CD4-positive, alpha-beta T cell (primary cell): Measurements from ENCODE around the gene CEP72. TPM values are rescaled to one million over a fixed set of nuclear protein-coding genes. Genes with fewer than 3 reads are reported as not detected.
"Not testable (repeated sequence)": the region's sequence is repeated elsewhere in the genome, so short reads cannot be mapped to it uniquely, and the experiment has no call there.

Source experiments
- ATAC-seq: fragments of 200-7000 bp; cut with Tn5 transposase; one replicate; pipeline ENCODE4 v1.10.0; 2022; ENCODE audit warnings: mild to moderate bottlenecking; ENCODE audit not compliant: poor library complexity
- CTCF ChIA-PET: fragments of 350-600 bp; sonication (Branson Sonifier 250); formaldehyde crosslinking; loops from one replicate; lab custom pipeline; 2021; ENCODE audit warnings: antibody characterized with exemption, inconsistent platforms; lab: Charles Lee
- POLR2A ChIA-PET: fragments of 350-600 bp; sonication (Branson Sonifier 250); formaldehyde crosslinking; loops from one replicate; lab custom pipeline; 2021; ENCODE audit warnings: antibody characterized with exemption, inconsistent platforms; lab: Charles Lee
- DNase-seq, 14 experiments: peaks; one replicate each; pipeline ENCODE4 v3.0.0-alpha.2; 2013 to 2020; ENCODE audit warnings: mixed read lengths in 2 of 14
- H3K27ac ChIP-seq, 2 donors: one replicate each; pipeline versions ENCODE4 v1.5.1 to v1.7.0; 2013; ENCODE audit warnings: low read length in 2 of 2, low read depth in 1 of 2, mild to moderate bottlenecking in 1 of 2
- H3K27me3 ChIP-seq, 2 experiments: 1 replicate in 1 of 2; 2 replicates in 1 of 2; pipeline versions ENCODE4 v1.6.1 to v1.7.0; 2013; ENCODE audit warnings: low read length in 2 of 2, control low read depth in 1 of 2, mild to moderate bottlenecking in 1 of 2, moderate library complexity in 1 of 2; ENCODE audit not compliant: insufficient read depth in 2 of 2, control insufficient read depth in 1 of 2
- H3K36me3 ChIP-seq: one replicate; pipeline ENCODE4 v1.6.1; 2013; ENCODE audit warnings: low read length, control low read depth; ENCODE audit not compliant: insufficient read depth
- H3K4me1 ChIP-seq: one replicate; pipeline ENCODE4 v1.6.1; 2013; ENCODE audit warnings: low read length, control low read depth; ENCODE audit not compliant: insufficient read depth
- H3K4me3 ChIP-seq: one replicate; pipeline ENCODE4 v1.5.1; 2013; ENCODE audit warnings: mild to moderate bottlenecking, low read length, moderate library complexity
- H3K9me3 ChIP-seq, 2 experiments: 1 replicate in 1 of 2; 2 replicates in 1 of 2; pipeline versions ENCODE4 v1.6.1 to v1.7.0; 2013; ENCODE audit warnings: low read length in 2 of 2, mild to moderate bottlenecking in 2 of 2, control low read depth in 1 of 2, moderate library complexity in 1 of 2; ENCODE audit not compliant: control insufficient read depth in 1 of 2, insufficient read depth in 1 of 2
- H3K27ac Mint-ChIP-seq: one replicate; pipeline ENCODE4 v1.8.0; 2020; ENCODE audit warnings: mixed read lengths
- H3K27me3 Mint-ChIP-seq: one replicate; pipeline ENCODE4 v1.8.0; 2021; ENCODE audit warnings: mixed read lengths
- H3K36me3 Mint-ChIP-seq: one replicate; pipeline ENCODE4 v1.8.0; 2021; ENCODE audit warnings: low read depth, mixed read lengths
- H3K4me1 Mint-ChIP-seq: one replicate; pipeline ENCODE4 v1.8.0; 2021; ENCODE audit warnings: low read depth, mixed read lengths
- H3K4me3 Mint-ChIP-seq: one replicate; pipeline ENCODE4 v1.8.0; 2020; ENCODE audit warnings: mild to moderate bottlenecking, mixed read lengths
- H3K9me3 Mint-ChIP-seq: one replicate; pipeline ENCODE4 v1.8.0; 2020; ENCODE audit warnings: mixed read lengths
- CTCF ChIP-seq: fragments of 200-600 bp; IDR thresholded peaks from one replicate; pipeline ENCODE4 v1.8.0; 2022; ENCODE audit warnings: antibody characterized with exemption, mild to moderate bottlenecking
- intact Hi-C, 2 experiments: fragments of 100-400 bp; cut with DNase I in 1 of 2; cut with micrococcal nuclease in 1 of 2; formaldehyde crosslinking; loops; one replicate each; pipeline versions ENCODE4 v1.15.1 to v1.9.0; 2023 to 2025; cut with DNase I, micrococcal nuclease
- total RNA-seq, 174 experiments: library from RNA in 2 of 174; stranded (reverse) in 2 of 174; gene quantifications; one replicate each; pipeline ENCODE4 v1.2.3 and lab custom pipeline; 2021 to 2026

CEP72 gene
- total RNA-seq, 2 experiments from 2014 or later = 7.6 to 8.0 TPM

DNA sequence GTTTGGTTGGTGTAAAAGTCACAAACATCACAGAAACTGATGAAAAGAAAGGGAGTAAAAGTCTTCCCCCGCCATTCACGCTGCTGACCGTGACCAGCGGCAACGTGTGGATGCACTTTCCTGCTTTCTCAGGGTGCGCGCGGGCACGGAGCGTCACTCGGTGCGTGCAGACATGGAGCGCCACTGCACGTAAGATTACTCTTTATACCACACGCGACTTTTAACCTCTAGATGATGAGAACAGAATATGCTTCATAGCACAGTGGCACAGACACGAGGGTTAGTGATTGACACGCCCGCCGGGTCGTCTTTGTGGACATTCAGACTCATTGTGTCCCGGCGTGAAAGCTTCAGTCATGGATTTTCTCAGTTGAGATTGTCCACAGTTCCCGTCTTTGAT, 15.7 kb downstream of the CEP72 start:
- DNase-seq = no peak
- Mint-ChIP-seq H3K36me3 (peaks cover 41% of the 10 kb centered on the region), H3K27me3 (no peaks in the 10 kb centered on the region), H3K4me3 (no peak overlapping the region), H3K27ac (no peak overlapping the region), H3K4me1 (no peaks in the 10 kb centered on the region), H3K9me3 (no peaks in the 10 kb centered on the region)
- no peaks in the 10 kb centered on the region for H3K4me1 ChIP-seq
- no peak for ATAC-seq
- CTCF ChIA-PET = no interaction called here
- H3K27ac ChIP-seq = no peak overlapping the region
- intact Hi-C loops = no loop called here
- no peaks in the 10 kb centered on the region for H3K9me3 ChIP-seq
- H3K4me3 ChIP-seq = no peak overlapping the region
- POLR2A ChIA-PET = no interaction called here
- H3K36me3 ChIP-seq = peaks cover 18% of the 10 kb centered on the region
- no peaks in the 10 kb centered on the region for H3K27me3 ChIP-seq
- no peak for TF ChIP-seq CTCF

DNA sequence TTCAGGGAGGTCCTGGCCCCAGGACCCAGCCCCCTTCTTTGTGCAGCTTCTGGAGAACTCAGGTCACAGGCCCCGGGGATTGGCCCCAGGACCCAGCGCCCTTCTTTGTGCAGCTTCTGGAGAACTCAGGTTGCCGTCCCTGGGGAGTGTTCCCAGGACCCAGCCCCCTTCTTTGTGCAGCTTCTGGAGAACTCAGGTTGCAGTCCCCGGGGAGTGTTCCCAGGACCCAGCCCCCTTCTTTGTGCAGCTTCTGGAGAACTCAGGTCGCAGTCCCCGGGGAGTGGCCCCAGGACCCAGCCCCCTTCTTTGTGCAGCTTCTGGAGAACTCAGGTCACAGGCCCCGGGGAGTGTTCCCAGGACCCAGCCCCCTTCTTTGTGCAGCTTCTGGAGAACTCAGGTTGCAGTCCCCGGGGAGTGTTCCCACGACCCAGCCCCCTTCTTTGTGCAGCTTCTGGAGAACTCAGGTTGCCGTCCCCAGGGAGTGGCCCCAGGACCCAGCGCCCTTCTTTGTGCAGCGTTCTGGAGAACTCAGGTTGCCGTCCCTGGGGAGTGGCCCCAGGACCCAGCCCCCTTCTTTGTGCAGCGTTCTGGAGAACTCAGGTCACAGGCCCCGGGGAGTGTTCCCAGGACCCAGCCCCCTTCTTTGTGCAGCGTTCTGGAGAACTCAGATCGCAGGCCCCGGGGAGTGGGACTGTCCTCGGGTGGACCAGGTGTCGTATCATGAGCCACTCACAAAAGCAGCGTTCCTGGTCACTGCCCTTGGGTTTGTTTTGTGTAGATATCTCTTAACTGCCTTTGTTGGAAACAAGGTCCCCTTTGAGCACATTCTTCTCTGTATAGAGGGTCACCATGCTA, 16.4 kb downstream of the CEP72 start:
- H3K4me1 Mint-ChIP-seq, H3K4me1 ChIP-seq, H3K4me3 Mint-ChIP-seq, H3K27me3 Mint-ChIP-seq, H3K27ac Mint-ChIP-seq, H3K27me3 ChIP-seq, H3K9me3 ChIP-seq, H3K27ac ChIP-seq, POLR2A ChIA-PET, H3K9me3 Mint-ChIP-seq, CTCF ChIA-PET, intact Hi-C loops, H3K4me3 ChIP-seq, DNase-seq, ATAC-seq: not testable (repeated sequence)
- H3K36me3 ChIP-seq = peaks cover 18% of the 10 kb centered on the region
- H3K36me3 Mint-ChIP-seq = peaks cover 38% of the 10 kb centered on the region

GRCh38 chr5:633501-633955, 21.4 kb downstream of the CEP72 start:
- Histone ChIP-seq H3K27ac (no peak overlapping the region), H3K4me1 (no peaks in the 10 kb centered on the region), H3K27me3 (no peaks in the 10 kb centered on the region), H3K4me3 (no peak overlapping the region), H3K36me3 (peaks cover 29% of the 10 kb centered on the region), H3K9me3 (peaks cover 0 to 12% of the 10 kb centered on the region in 2 experiments)
- ATAC-seq (no peak), DNase-seq (peak in 1 of 14 experiments; percentile 23)
- H3K36me3 Mint-ChIP-seq = peaks cover 51% of the 10 kb centered on the region
- H3K4me1 Mint-ChIP-seq = no peaks in the 10 kb centered on the region
- ChIA-PET CTCF (no interaction called here), POLR2A (no interaction called here)
- no peaks in the 10 kb centered on the region for H3K27me3 Mint-ChIP-seq
- no peak overlapping the region for H3K27ac Mint-ChIP-seq
- no peaks in the 10 kb centered on the region for H3K9me3 Mint-ChIP-seq
- no peak overlapping the region for H3K4me3 Mint-ChIP-seq
- TF ChIP-seq CTCF = no peak
- intact Hi-C loops = no loop called here
